ENCODE data around the gene TPRN. TPM values are rescaled to one million over a fixed set of nuclear protein-coding genes. Genes with fewer than 3 reads are reported as not detected.
A peak's percentile ranks its signal among the peaks of the same experiment; 100 is the strongest.

Gene TPRN
- total RNA-seq, 1 donor from 2014 or later = 3.4 TPM

DNA sequence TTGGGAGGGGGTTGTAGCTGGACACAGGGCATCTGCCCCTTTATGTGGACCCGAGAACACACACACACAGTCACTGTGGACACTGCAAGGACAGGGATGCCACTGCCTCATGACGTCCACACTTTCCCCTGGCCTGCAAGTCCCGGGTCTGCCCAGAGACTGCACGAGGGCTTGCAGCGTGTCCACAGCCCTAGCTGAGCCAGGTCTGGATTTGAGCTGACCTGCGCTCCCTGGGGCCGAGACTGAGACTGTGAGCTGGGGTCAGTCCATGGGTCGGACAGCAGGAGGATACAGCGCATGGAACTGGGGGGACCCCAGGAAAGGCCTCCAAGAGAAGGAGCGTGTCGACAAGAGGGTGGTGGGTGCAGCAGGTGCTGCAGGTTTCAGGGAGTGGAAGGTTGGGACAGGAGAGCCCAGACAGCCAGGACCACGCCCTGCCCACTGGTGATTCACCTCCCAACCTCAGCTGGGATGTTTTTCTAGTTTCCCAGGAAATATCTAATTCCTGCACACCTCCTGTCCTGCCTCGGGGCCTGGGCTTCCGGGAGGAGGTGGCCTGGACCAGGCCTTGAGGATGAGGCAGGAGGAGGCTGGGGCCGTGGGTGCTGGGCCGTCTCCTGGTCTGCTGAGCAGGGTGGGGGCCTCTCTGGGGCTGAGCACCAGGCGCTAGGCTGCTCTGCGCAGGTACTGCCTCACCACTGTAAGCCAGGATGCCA, 26.0 kb upstream of the TPRN start:
- Mint-ChIP-seq H3K36me3 (no peaks in the 10 kb centered on the region), H3K4me1 (peaks cover 3% of the 10 kb centered on the region), H3K27ac (no peak overlapping the region), H3K9me3 (no peaks in the 10 kb centered on the region), H3K27me3 (ENCODE audit: insufficient read depth, low read depth) (peaks cover 6% of the 10 kb centered on the region), H3K4me3 (peak overlapping the region; percentile 55)
- no peaks in the 10 kb centered on the region for H3K9me3 ChIP-seq (ENCODE audit: low read depth)
- H3K79me2 ChIP-seq (ENCODE audit: low read depth) = no peaks in the 10 kb centered on the region
- H3K4me2 ChIP-seq = no peak overlapping the region
- no peaks in the 10 kb centered on the region for H3K36me3 ChIP-seq
- no peak for TF ChIP-seq EZH2 (IDR thresholded peaks at IDR 0.05)
- TF ChIP-seq, protein P1, sequence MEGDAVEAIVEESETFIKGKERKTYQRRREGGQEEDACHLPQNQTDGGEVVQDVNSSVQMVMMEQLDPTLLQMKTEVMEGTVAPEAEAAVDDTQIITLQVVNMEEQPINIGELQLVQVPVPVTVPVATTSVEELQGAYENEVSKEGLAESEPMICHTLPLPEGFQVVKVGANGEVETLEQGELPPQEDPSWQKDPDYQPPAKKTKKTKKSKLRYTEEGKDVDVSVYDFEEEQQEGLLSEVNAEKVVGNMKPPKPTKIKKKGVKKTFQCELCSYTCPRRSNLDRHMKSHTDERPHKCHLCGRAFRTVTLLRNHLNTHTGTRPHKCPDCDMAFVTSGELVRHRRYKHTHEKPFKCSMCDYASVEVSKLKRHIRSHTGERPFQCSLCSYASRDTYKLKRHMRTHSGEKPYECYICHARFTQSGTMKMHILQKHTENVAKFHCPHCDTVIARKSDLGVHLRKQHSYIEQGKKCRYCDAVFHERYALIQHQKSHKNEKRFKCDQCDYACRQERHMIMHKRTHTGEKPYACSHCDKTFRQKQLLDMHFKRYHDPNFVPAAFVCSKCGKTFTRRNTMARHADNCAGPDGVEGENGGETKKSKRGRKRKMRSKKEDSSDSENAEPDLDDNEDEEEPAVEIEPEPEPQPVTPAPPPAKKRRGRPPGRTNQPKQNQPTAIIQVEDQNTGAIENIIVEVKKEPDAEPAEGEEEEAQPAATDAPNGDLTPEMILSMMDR (IDR thresholded peaks at IDR 0.05) = no peak
- no peak for TF ChIP-seq EZH2phosphoT487 (IDR thresholded peaks at IDR 0.05)
- DNase-seq (ENCODE audit: low spot score) = no peak
- no peak overlapping the region for H2AFZ ChIP-seq (replicated peaks)
- no peak overlapping the region for H3K4me3 ChIP-seq
- H3K9ac ChIP-seq = no peak overlapping the region
- H3K27ac ChIP-seq = no peak overlapping the region
- peaks cover 15% of the 10 kb centered on the region for H3K27me3 ChIP-seq
- H3F3A ChIP-seq (ENCODE audit: low read depth) = peaks cover 12% of the 10 kb centered on the region
- peaks cover 11% of the 10 kb centered on the region for H3K4me1 ChIP-seq
- no peaks in the 10 kb centered on the region for H4K20me1 ChIP-seq (ENCODE audit: low read depth)

DNA sequence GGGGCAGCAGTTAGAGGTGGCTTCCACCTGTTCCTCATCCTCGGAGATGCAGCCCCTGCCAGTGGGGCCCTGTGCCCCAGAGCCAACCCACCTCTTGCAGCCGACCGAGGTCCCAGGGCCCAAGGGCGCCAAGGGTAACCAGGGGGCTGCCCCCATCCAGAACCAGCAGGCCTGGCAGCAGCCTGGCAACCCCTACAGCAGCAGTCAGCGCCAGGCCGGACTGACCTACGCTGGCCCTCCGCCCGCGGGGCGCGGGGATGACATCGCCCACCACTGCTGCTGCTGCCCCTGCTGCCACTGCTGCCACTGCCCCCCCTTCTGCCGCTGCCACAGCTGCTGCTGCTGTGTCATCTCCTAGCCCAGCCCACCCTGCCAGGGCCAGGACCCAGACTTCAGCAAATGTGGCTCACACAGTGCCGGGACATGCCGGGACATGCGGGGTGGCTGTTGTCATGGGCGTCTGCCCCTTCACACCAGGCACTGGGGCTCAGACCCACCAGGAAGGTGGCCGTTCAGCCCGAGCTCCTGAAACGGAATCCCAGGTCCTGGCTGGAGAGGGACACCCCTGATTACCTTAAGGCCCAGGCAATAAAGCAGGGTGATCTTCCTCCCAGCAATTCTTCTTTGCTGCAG, 25.3 kb upstream of the TPRN start:
- no peak for DNase-seq (ENCODE audit: low spot score)
- Histone ChIP-seq H3K79me2 (ENCODE audit: low read depth) (no peaks in the 10 kb centered on the region), H3K4me3 (no peak overlapping the region), H3K4me1 (peaks cover 13% of the 10 kb centered on the region), H3K36me3 (no peaks in the 10 kb centered on the region), H3K4me2 (no peak overlapping the region), H3K9me3 (ENCODE audit: low read depth) (no peaks in the 10 kb centered on the region), H3K27ac (no peak overlapping the region), H3F3A (ENCODE audit: low read depth) (peaks cover 12% of the 10 kb centered on the region), H3K9ac (no peak overlapping the region), H3K27me3 (peaks cover 22% of the 10 kb centered on the region), H4K20me1 (ENCODE audit: low read depth) (no peaks in the 10 kb centered on the region), H2AFZ (replicated peaks) (no peak overlapping the region)
- Mint-ChIP-seq H3K4me1 (peaks cover 3% of the 10 kb centered on the region), H3K27ac (no peak overlapping the region), H3K4me3 (peak overlapping the region; percentile 55), H3K27me3 (ENCODE audit: insufficient read depth, low read depth) (peaks cover 6% of the 10 kb centered on the region), H3K36me3 (no peaks in the 10 kb centered on the region), H3K9me3 (no peaks in the 10 kb centered on the region)
- no peak for TF ChIP-seq EZH2 (IDR thresholded peaks at IDR 0.05)
- TF ChIP-seq, protein P1 (IDR thresholded peaks at IDR 0.05) = no peak
- no peak for TF ChIP-seq EZH2phosphoT487 (IDR thresholded peaks at IDR 0.05)

DNA sequence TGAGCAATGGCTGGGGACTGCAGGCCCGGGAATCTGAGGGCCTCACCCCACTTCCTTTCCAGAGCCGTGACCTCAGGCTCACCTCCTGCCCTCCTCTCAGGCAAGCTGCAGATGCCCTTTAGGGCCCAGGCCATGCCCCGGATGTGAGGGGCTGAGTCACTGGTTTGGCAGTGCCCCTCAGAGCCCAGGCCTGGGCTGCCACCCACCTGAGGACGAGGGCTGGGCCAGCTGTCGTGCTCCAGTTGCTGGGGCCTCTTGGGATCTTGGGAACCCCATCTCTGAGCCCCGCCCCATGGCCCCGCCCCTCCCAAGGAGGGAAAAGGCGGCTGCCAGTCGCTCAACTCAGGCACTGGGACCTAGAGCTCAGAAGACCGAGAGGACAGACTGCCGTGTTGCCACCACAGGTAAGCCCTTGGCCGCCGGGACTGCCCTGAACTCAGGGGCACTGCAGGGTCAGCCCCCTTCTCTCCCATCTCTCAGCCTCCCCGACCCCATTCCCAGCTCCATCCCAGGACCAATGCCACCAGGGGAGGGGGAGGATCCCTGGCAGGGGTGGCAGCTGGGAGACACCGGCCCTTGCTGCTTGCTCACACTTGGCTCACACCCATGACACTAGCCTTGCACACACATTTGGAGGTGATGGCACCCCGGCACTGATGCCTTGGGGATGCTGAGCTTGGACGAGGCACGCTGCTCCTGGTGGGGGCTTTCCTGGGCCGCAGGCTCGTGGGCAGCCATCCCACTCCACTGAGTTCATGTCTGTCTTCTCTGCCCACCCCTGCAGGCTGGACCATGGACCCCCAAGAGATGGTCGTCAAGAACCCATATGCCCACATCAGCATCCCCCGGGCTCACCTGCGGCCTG, 24.5 kb upstream of the TPRN start, which contains the start of gene CYSRT1:
CYSRT1 (plus strand) TSS at position 345 of the 865 bp plus-strand sequence; CDS start at position 793, 448 bp downstream.
- Histone ChIP-seq H3K4me1 (peaks cover 13% of the 10 kb centered on the region), H3K27me3 (peaks cover 25% of the 10 kb centered on the region), H3K4me2 (peak within 1 kb of the TSS; percentile 81), H4K20me1 (ENCODE audit: low read depth) (no peaks in the 10 kb centered on the region), H3F3A (ENCODE audit: low read depth) (peaks cover 12% of the 10 kb centered on the region), H2AFZ (replicated peaks) (no peak within 1 kb of the TSS), H3K9me3 (ENCODE audit: low read depth) (no peaks in the 10 kb centered on the region), H3K4me3 (peak within 1 kb of the TSS; percentile 65), H3K9ac (peak within 1 kb of the TSS; percentile 66), H3K79me2 (ENCODE audit: low read depth) (no peaks in the 10 kb centered on the region), H3K27ac (no peak within 1 kb of the TSS), H3K36me3 (no peaks in the 10 kb centered on the region)
- no peaks in the 10 kb centered on the region for H3K36me3 Mint-ChIP-seq
- H3K4me1 Mint-ChIP-seq = peaks cover 3% of the 10 kb centered on the region
- H3K27ac Mint-ChIP-seq = no peak within 1 kb of the TSS
- peaks cover 6% of the 10 kb centered on the region for H3K27me3 Mint-ChIP-seq (ENCODE audit: insufficient read depth, low read depth)
- peak within 1 kb of the TSS; percentile 87 for H3K4me3 Mint-ChIP-seq
- TF ChIP-seq EZH2 (IDR thresholded peaks at IDR 0.05) (no peak), EZH2phosphoT487 (IDR thresholded peaks at IDR 0.05) (no peak)
- TF ChIP-seq, protein P1 (IDR thresholded peaks at IDR 0.05) = no peak
- no peaks in the 10 kb centered on the region for H3K9me3 Mint-ChIP-seq
- no peak for DNase-seq (ENCODE audit: low spot score)

All from neural progenitor cell (in vitro differentiated cells).